ENCODE measurements around the gene ATP5PB.

The ATP5PB gene

DNA sequence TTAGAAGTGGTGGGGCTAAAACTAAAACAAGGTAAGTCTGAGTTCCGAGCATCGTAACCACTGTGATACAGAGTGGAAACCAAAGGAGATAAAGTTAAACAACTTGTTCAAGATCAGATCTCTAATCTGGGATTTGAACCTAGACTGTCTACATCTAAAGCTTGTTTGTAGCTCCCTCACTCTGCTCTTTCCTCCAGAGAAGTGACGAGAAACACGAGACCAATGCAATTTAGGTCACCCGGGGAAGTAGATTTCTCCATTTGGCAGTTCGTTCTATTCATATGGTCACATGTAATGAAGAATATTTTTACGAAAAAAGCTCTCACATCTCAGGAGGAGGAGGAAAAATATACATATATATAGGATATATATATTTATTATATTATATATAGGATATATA is 52.4 kb downstream of the ATP5PB start:
- H3K36me3 ChIP-seq (ENCODE audit: insufficient read depth, low read length) = no peaks in the 10 kb centered on the region
- no peak overlapping the region for H3K27ac ChIP-seq
- H3K4me3 ChIP-seq = no peak overlapping the region
- TF ChIP-seq POLR2AphosphoS5 (IDR thresholded peaks at IDR 0.05; ENCODE audit: borderline replicate concordance, low read depth, low read length) = no peak
- no peak for TF ChIP-seq EZH2 (IDR thresholded peaks at IDR 0.05)
- TF ChIP-seq FOXP2 (optimal IDR thresholded peaks at IDR 0.05; ENCODE audit: control extremely low read depth, extremely low read length, insufficient read depth) = no peak
- no peaks in the 10 kb centered on the region for H3K9me3 ChIP-seq (ENCODE audit: low read depth, low read length)
- H3K9ac ChIP-seq (ENCODE audit: insufficient read length) = no peak overlapping the region
- DNase-seq (ENCODE audit: low read depth, low spot score) = no peak

- Histone ChIP-seq H3K4me3 (no peak within 1 kb of the TSS), H3K9ac (ENCODE audit: insufficient read length) (no peak within 1 kb of the TSS), H3K27ac (no peak within 1 kb of the TSS), H3K36me3 (ENCODE audit: insufficient read depth, low read length) (no peaks in the 10 kb centered on the region), H3K9me3 (ENCODE audit: low read depth, low read length) (no peaks in the 10 kb centered on the region)
- DNase-seq (ENCODE audit: low read depth, low spot score) = no peak
- TF ChIP-seq FOXP2 (optimal IDR thresholded peaks at IDR 0.05; ENCODE audit: control extremely low read depth, extremely low read length, insufficient read depth) = no peak
- TF ChIP-seq EZH2 (IDR thresholded peaks at IDR 0.05) = no peak
- TF ChIP-seq POLR2AphosphoS5 (IDR thresholded peaks at IDR 0.05; ENCODE audit: borderline replicate concordance, low read depth, low read length) = no peak
Measured at GRCh38 chr1:111503585-111504060, 54.4 kb downstream of the ATP5PB start, which contains the start of the genes ADORA3 and TMIGD3. ADORA3 (minus strand) TSS chr1:111503633; CDS start chr1:111503354, 279 bp downstream. TMIGD3 (minus strand) TSS chr1:111503633; CDS start chr1:111503354, 279 bp downstream.

DNA sequence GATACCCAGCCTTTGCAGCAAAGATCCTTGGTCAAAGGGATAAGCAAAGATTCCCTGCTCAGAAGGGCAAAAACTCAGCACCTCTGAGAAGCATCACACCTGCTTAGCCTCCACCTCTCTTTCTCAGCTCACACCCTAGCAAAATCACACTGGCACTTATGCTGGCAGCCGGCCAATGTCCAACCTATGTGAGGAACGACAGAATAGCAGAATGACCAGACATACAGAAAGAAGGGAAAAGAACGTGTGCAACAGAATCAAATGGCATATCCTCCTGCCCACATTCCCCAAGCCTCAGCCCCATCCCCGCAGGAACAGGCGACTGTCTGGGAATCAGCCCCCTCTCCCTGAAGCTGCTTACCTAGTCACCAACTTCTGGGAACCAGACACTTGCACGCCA is 54.8 kb downstream of the ATP5PB start:
- TF ChIP-seq EZH2 (IDR thresholded peaks at IDR 0.05) (no peak), FOXP2 (optimal IDR thresholded peaks at IDR 0.05; ENCODE audit: control extremely low read depth, extremely low read length, insufficient read depth) (no peak), POLR2AphosphoS5 (IDR thresholded peaks at IDR 0.05; ENCODE audit: borderline replicate concordance, low read depth, low read length) (no peak)
- no peak for DNase-seq (ENCODE audit: low read depth, low spot score)
- no peak overlapping the region for H3K9ac ChIP-seq (ENCODE audit: insufficient read length)
- H3K27ac ChIP-seq = no peak overlapping the region
- H3K9me3 ChIP-seq (ENCODE audit: low read depth, low read length) = no peaks in the 10 kb centered on the region
- H3K4me3 ChIP-seq = no peak overlapping the region
- no peaks in the 10 kb centered on the region for H3K36me3 ChIP-seq (ENCODE audit: insufficient read depth, low read length)

DNA sequence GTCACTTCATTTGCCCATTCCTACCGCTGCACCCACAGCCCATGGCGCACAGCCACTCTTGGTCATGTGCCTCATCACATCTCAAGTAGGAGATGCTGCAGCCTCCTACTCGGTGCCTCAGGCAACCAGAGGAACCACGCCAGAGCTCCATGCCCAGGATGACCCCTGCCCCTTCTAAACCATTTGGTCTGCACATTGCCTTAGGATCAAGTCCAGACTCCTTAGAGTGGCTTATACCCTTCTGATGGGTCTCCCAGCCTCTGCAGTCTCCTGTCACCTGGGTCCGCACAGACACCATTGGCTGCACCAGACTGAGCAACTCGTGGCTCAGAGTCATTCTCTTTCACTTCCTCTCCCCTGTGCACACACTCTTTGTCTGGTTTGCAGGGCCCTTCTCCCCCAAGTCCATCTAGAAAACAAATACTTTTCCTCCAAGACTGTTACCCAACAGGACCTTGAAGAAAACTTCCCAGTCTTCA is 56.4 kb downstream of the ATP5PB start:
- no peaks in the 10 kb centered on the region for H3K36me3 ChIP-seq (ENCODE audit: insufficient read depth, low read length)
- DNase-seq (ENCODE audit: low read depth, low spot score) = no peak
- no peak overlapping the region for H3K4me3 ChIP-seq
- TF ChIP-seq POLR2AphosphoS5 (IDR thresholded peaks at IDR 0.05; ENCODE audit: borderline replicate concordance, low read depth, low read length) (no peak), EZH2 (IDR thresholded peaks at IDR 0.05) (no peak), FOXP2 (optimal IDR thresholded peaks at IDR 0.05; ENCODE audit: control extremely low read depth, extremely low read length, insufficient read depth) (no peak)
- H3K9ac ChIP-seq (ENCODE audit: insufficient read length) = no peak overlapping the region
- H3K27ac ChIP-seq = no peak overlapping the region
- no peaks in the 10 kb centered on the region for H3K9me3 ChIP-seq (ENCODE audit: low read depth, low read length)

GRCh38 chr1:111506561-111506960 is 57.3 kb downstream of the ATP5PB start:
- H3K9me3 ChIP-seq (ENCODE audit: low read depth, low read length) = no peaks in the 10 kb centered on the region
- no peak overlapping the region for H3K27ac ChIP-seq
- no peak for DNase-seq (ENCODE audit: low read depth, low spot score)
- H3K9ac ChIP-seq (ENCODE audit: insufficient read length) = no peak overlapping the region
- TF ChIP-seq FOXP2 (optimal IDR thresholded peaks at IDR 0.05; ENCODE audit: control extremely low read depth, extremely low read length, insufficient read depth) (no peak), EZH2 (IDR thresholded peaks at IDR 0.05) (no peak), POLR2AphosphoS5 (IDR thresholded peaks at IDR 0.05; ENCODE audit: borderline replicate concordance, low read depth, low read length) (no peak)
- no peak overlapping the region for H3K4me3 ChIP-seq
- no peaks in the 10 kb centered on the region for H3K36me3 ChIP-seq (ENCODE audit: insufficient read depth, low read length)

GRCh38 chr1:111507411-111508201 is 58.3 kb downstream of the ATP5PB start:
- H3K27ac ChIP-seq = no peak overlapping the region

GRCh38 chr1:111509997-111510375 is 60.7 kb downstream of the ATP5PB start:
- Histone ChIP-seq H3K9me3 (ENCODE audit: low read depth, low read length) (no peaks in the 10 kb centered on the region), H3K4me3 (no peak overlapping the region), H3K27ac (no peak overlapping the region), H3K36me3 (ENCODE audit: insufficient read depth, low read length) (no peaks in the 10 kb centered on the region), H3K9ac (ENCODE audit: insufficient read length) (no peak overlapping the region)
- TF ChIP-seq EZH2 (IDR thresholded peaks at IDR 0.05) (no peak), FOXP2 (optimal IDR thresholded peaks at IDR 0.05; ENCODE audit: control extremely low read depth, extremely low read length, insufficient read depth) (no peak), POLR2AphosphoS5 (IDR thresholded peaks at IDR 0.05; ENCODE audit: borderline replicate concordance, low read depth, low read length) (no peak)
- no peak for DNase-seq (ENCODE audit: low read depth, low spot score)

More at GRCh38 chr1:111507411-111508201, 58.3 kb downstream of the ATP5PB start:
- DNase-seq (ENCODE audit: low read depth, low spot score) = no peak
- peak overlapping the region; percentile 62 for H3K9ac ChIP-seq (ENCODE audit: insufficient read length)
- H3K4me3 ChIP-seq = peak overlapping the region; percentile 67
- H3K36me3 ChIP-seq (ENCODE audit: insufficient read depth, low read length) = no peaks in the 10 kb centered on the region
- no peaks in the 10 kb centered on the region for H3K9me3 ChIP-seq (ENCODE audit: low read depth, low read length)
- TF ChIP-seq EZH2 (IDR thresholded peaks at IDR 0.05) (no peak), FOXP2 (optimal IDR thresholded peaks at IDR 0.05; ENCODE audit: control extremely low read depth, extremely low read length, insufficient read depth) (no peak), POLR2AphosphoS5 (IDR thresholded peaks at IDR 0.05; ENCODE audit: borderline replicate concordance, low read depth, low read length) (no peak)

DNA sequence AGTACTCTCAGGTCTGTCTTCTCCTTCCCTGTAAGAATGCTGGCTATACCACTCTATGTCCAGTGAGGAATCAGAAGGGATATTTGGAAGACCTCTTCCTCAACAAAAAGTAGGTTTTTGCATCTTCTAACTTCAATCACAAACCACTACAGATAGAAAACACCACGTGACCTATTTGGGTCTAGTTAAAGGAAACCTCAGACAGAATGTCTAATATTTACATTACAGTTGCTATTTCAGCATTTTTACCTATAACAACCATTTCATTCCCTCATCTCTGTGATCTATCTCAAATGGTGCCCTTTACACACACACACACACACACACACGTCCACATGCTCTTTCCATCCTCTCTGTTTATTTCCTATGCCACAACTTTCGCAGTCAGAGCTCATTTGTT is 62.1 kb downstream of the ATP5PB start:
- no peaks in the 10 kb centered on the region for H3K9me3 ChIP-seq (ENCODE audit: low read depth, low read length)
- H3K27ac ChIP-seq = no peak overlapping the region
- no peak for TF ChIP-seq EZH2 (IDR thresholded peaks at IDR 0.05)
- TF ChIP-seq FOXP2 (optimal IDR thresholded peaks at IDR 0.05; ENCODE audit: control extremely low read depth, extremely low read length, insufficient read depth) = no peak
- no peak for TF ChIP-seq POLR2AphosphoS5 (IDR thresholded peaks at IDR 0.05; ENCODE audit: borderline replicate concordance, low read depth, low read length)
- no peaks in the 10 kb centered on the region for H3K36me3 ChIP-seq (ENCODE audit: insufficient read depth, low read length)
- H3K4me3 ChIP-seq = no peak overlapping the region
- no peak for DNase-seq (ENCODE audit: low read depth, low spot score)
- no peak overlapping the region for H3K9ac ChIP-seq (ENCODE audit: insufficient read length)

All from SK-N-MC (cell line).